Panc1 (cell line): ENCODE measurements around the gene ZNF554. TPM values are rescaled to one million over a fixed set of nuclear protein-coding genes. Genes with fewer than 3 reads are reported as not detected.

Experiments
- ATAC-seq: fragments of 200-7000 bp; cut with Tn5 transposase; 2 replicates; pipeline ENCODE4 v1.9.1; 2020; ENCODE audit warnings: mild to moderate bottlenecking, moderate library complexity
- BruUV-seq: library from RNA; stranded (reverse); fragments of 400-500 nt; replicated peaks from 2 replicates; lab custom pipeline; 2021; lab: Mats Ljungman, UMichigan
- CTCF ChIA-PET: fragments of 300-600 bp; sonication (Branson Sonifier 250); formaldehyde crosslinking; loops from one replicate; lab custom pipeline; 2022; ENCODE audit warnings: antibody characterized with exemption; lab: Charles Lee
- POLR2A ChIA-PET: fragments of 300-600 bp; sonication (Branson Sonifier 250); formaldehyde crosslinking; loops from one replicate; lab custom pipeline; 2022; ENCODE audit warnings: antibody characterized with exemption; lab: Charles Lee
- DNase-seq: peaks from one replicate; pipeline ENCODE4 v3.0.0-alpha.2; 2010; ENCODE audit warnings: low read depth, low spot score
- H3K27ac ChIP-seq: 2 replicates; pipeline ENCODE4 v1.5.1; 2011; ENCODE audit warnings: mild to moderate bottlenecking, low read length, inconsistent platforms
- H3K27me3 ChIP-seq: fragments of 200-500 bp; sonication (Bioruptor generic); 2 replicates; pipeline ENCODE4 v1.6.0; 2014; ENCODE audit warnings: low read length, inconsistent platforms; ENCODE audit not compliant: control insufficient read depth, insufficient read depth
- H3K36me3 ChIP-seq: fragments of 200-500 bp; sonication (Bioruptor generic); 2 replicates; pipeline ENCODE4 v1.5.1; 2014; ENCODE audit warnings: inconsistent platforms, mild to moderate bottlenecking, low read length, moderate library complexity; ENCODE audit not compliant: control insufficient read depth, insufficient read depth
- H3K4me1 ChIP-seq: 2 replicates; pipeline ENCODE4 v1.5.1; 2011; ENCODE audit warnings: inconsistent platforms, mild to moderate bottlenecking, low read length, moderate library complexity; ENCODE audit not compliant: control insufficient read depth, insufficient read depth
- H3K4me3 ChIP-seq, 2 experiments: 2 replicates each; pipeline ENCODE4 v1.5.1; 2011 to 2012; ENCODE audit warnings: low read depth in 2 of 2, low read length in 2 of 2, mild to moderate bottlenecking in 2 of 2, inconsistent platforms in 1 of 2, moderate library complexity in 1 of 2
- H3K9me3 ChIP-seq: fragments of 200-500 bp; sonication (Bioruptor generic); 2 replicates; pipeline ENCODE4 v1.5.1; 2014; ENCODE audit warnings: low read depth, mild to moderate bottlenecking, inconsistent platforms, low read length, moderate library complexity; ENCODE audit not compliant: control insufficient read depth, insufficient read depth
- CTCF ChIP-seq: fragments of 450-650 bp; IDR thresholded peaks from 2 replicates; pipeline ENCODE4 v1.5.1; 2017; ENCODE audit warnings: mild to moderate bottlenecking
- POLR2AphosphoS5 ChIP-seq: IDR thresholded peaks from 2 replicates; pipeline ENCODE4 v1.6.1; 2012; ENCODE audit warnings: mild to moderate bottlenecking, low read depth, low read length, moderate library complexity
- REST ChIP-seq, 2 experiments: IDR thresholded peaks; 2 replicates each; pipeline ENCODE4 v1.6.1; 2011 to 2012; ENCODE audit warnings: low read depth in 2 of 2, control low read depth in 1 of 2, low read length in 1 of 2, mild to moderate bottlenecking in 1 of 2, moderate library complexity in 1 of 2; ENCODE audit not compliant: insufficient read depth in 1 of 2
- SIN3A ChIP-seq: IDR thresholded peaks from 2 replicates; pipeline ENCODE4 v1.6.1; 2012; ENCODE audit warnings: low read depth, mild to moderate bottlenecking, low read length, moderate library complexity, borderline replicate concordance; ENCODE audit not compliant: insufficient read depth
- TCF7L2 ChIP-seq: IDR thresholded peaks from 2 replicates; pipeline ENCODE4 v1.6.1; 2011; ENCODE audit warnings: mild to moderate bottlenecking, low read depth, low read length, inconsistent platforms
- in situ Hi-C: cut with HindIII; loops from 2 replicates; pipeline ENCODE4 v1.10.0; 2016; ENCODE audit warnings: low sequenced_read_pairs, low pct_unique_long_range_greater_than_20kb
- intact Hi-C: fragments of 100-400 bp; cut with micrococcal nuclease; formaldehyde crosslinking; loops from one replicate; pipeline ENCODE4 v1.10.0; 2022; ENCODE audit not compliant: unreplicated experiment
- total RNA-seq: library from RNA; stranded (reverse); gene quantifications from one replicate; pipeline ENCODE4 v1.2.1, GENCODE V29; 2021; ENCODE audit not compliant: unreplicated experiment

ZNF554 gene
- total RNA-seq, 1 experiment from 2014 or later: 1.5 TPM

GRCh38 chr19:2812414-2813234, 7.0 kb upstream of the ZNF554 start:
- TF ChIP-seq REST (IDR thresholded peaks at IDR 0.05; ENCODE audit: insufficient read depth in 1 of 2, low read depth in 2 of 2, low read length in 1 of 2): no peak
- no peak for TF ChIP-seq SIN3A
- no peak for TF ChIP-seq TCF7L2
- TF ChIP-seq POLR2AphosphoS5: no peak
- ChIA-PET POLR2A (interaction anchor here (0.5 kb wide), 1 partner anchor 88 kb away, joined by 6 read pairs; the partner anchor contains the start of gene ZNF57), CTCF (no interaction called here)
- no peak for ATAC-seq
- H3K4me1 ChIP-seq: no peaks in the 10 kb centered on the region
- no peak overlapping the region for H3K4me3 ChIP-seq
- no peak for DNase-seq
- no TSS peak for BruUV-seq
- no peaks in the 10 kb centered on the region for H3K36me3 ChIP-seq
- H3K27me3 ChIP-seq: no peaks in the 10 kb centered on the region
- H3K9me3 ChIP-seq: no peaks in the 10 kb centered on the region
- in situ Hi-C loops (no loop called here), intact Hi-C loops (no loop called here)
- no peak overlapping the region for H3K27ac ChIP-seq

GRCh38 chr19:2813235-2814160, 6.2 kb upstream of the ZNF554 start:
- H3K4me3 ChIP-seq: no peak overlapping the region
- CTCF ChIA-PET: no interaction called here
- POLR2A ChIA-PET: no interaction called here
- no peaks in the 10 kb centered on the region for H3K4me1 ChIP-seq
- H3K27me3 ChIP-seq: no peaks in the 10 kb centered on the region
- BruUV-seq: no TSS peak
- ATAC-seq (no peak), DNase-seq (no peak)
- H3K9me3 ChIP-seq: no peaks in the 10 kb centered on the region
- no peak overlapping the region for H3K27ac ChIP-seq
- intact Hi-C loops (no loop called here), in situ Hi-C loops (no loop called here)
- no peaks in the 10 kb centered on the region for H3K36me3 ChIP-seq
- TF ChIP-seq CTCF: no peak
- no peak for TF ChIP-seq TCF7L2
- no peak for TF ChIP-seq REST (IDR thresholded peaks at IDR 0.05; ENCODE audit: insufficient read depth in 1 of 2, low read depth in 2 of 2, low read length in 1 of 2)
- no peak for TF ChIP-seq POLR2AphosphoS5
- no peak for TF ChIP-seq SIN3A
